GM12874 (cell line): ENCODE results near the gene HDLBP.

Source experiments
- TF ChIP-seq, protein P1 (sequence below): IDR thresholded peaks from 2 replicates; pipeline ENCODE4 v1.5.1; 2011; ENCODE audit warnings: low read depth, mild to moderate bottlenecking, control low read depth, low read length, moderate library complexity; ENCODE audit not compliant: insufficient read depth

HDLBP gene

DNA sequence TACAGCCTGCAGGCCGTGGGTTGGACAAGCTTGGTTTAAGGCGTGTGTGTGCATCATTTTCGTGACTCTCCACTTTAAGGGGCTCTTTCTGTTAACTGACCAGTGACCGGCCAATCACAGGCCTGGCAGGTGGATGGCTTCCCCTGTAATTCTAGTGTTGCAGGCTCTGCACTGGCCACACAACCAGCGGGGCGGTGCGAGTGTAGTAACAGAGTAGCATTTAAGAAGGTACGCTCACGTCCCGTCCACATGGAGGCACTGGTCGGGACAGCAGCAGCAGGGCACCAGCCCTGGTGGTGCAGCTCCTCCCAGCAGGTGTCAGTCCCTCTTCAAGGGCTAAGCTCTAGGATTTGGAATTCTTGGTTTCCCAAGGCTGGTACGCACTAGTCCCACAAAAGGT lies 135.0 kb downstream of the HDLBP start:
- TF ChIP-seq, protein P1, sequence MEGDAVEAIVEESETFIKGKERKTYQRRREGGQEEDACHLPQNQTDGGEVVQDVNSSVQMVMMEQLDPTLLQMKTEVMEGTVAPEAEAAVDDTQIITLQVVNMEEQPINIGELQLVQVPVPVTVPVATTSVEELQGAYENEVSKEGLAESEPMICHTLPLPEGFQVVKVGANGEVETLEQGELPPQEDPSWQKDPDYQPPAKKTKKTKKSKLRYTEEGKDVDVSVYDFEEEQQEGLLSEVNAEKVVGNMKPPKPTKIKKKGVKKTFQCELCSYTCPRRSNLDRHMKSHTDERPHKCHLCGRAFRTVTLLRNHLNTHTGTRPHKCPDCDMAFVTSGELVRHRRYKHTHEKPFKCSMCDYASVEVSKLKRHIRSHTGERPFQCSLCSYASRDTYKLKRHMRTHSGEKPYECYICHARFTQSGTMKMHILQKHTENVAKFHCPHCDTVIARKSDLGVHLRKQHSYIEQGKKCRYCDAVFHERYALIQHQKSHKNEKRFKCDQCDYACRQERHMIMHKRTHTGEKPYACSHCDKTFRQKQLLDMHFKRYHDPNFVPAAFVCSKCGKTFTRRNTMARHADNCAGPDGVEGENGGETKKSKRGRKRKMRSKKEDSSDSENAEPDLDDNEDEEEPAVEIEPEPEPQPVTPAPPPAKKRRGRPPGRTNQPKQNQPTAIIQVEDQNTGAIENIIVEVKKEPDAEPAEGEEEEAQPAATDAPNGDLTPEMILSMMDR, result no peak

GRCh38 chr2:241179899-241180298 lies 135.6 kb downstream of the HDLBP start:
- TF ChIP-seq, protein P1, result no peak

DNA sequence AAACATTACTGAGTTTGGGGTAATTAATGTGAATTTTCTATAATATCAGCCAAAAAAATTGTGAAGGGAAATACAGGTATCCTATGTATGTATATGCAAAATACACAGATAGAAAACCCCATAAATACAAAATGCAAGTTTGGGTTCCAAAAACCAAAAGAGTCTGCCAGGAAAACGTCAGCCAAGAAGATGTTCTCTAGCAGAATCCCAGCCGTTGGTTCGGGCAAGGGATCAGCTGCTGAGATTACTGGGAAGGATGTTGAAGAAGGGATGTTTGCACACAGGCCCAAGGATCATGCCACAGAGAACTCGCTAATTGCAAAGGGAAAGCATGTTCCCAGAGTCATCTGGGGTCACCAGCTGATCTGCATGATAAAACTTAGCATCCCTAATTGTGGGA lies 136.5 kb downstream of the HDLBP start:
- TF ChIP-seq, protein P1, result no peak

- TF ChIP-seq, protein P1, result no peak
These were observed 137.7 kb downstream of the HDLBP start for GRCh38 chr2:241177526-241178334.
